NB4 (cell line): Measurements from ENCODE around the gene E2F6.

Experiments used
- DNase-seq: peaks from one replicate; pipeline ENCODE4 v3.0.0; 2010; ENCODE audit warnings: low read depth
- H3K4me3 ChIP-seq: one replicate; pipeline ENCODE4 v1.5.1; 2011; ENCODE audit warnings: mild to moderate bottlenecking, low read depth, low read length, moderate library complexity
- CTCF ChIP-seq: IDR thresholded peaks from one replicate; pipeline ENCODE4 v1.5.1; 2012; ENCODE audit warnings: low read depth, low read length
- MAX ChIP-seq: IDR thresholded peaks from 2 replicates; pipeline ENCODE4 v1.6.1; 2011; ENCODE audit warnings: low read depth, low read length
- MYC ChIP-seq: IDR thresholded peaks from 2 replicates; pipeline ENCODE4 v1.6.1; 2011; ENCODE audit warnings: low read depth, low read length
- POLR2A ChIP-seq: IDR thresholded peaks from 2 replicates; pipeline ENCODE4 v1.6.1; 2011; ENCODE audit warnings: mild to moderate bottlenecking; ENCODE audit not compliant: insufficient read length; ENCODE audit errors: extremely low read depth

E2F6 gene

GRCh38 chr2:11458753-11459152, 7.2 kb downstream of the E2F6 start:
- DNase-seq: no peak
- no peak overlapping the region for H3K4me3 ChIP-seq
- TF ChIP-seq POLR2A (no peak), MYC (no peak), CTCF (no peak), MAX (no peak)

- no peak overlapping the region for H3K4me3 ChIP-seq
- no peak for DNase-seq
- no peak for TF ChIP-seq MYC
- no peak for TF ChIP-seq CTCF
- TF ChIP-seq POLR2A: no peak
- no peak for TF ChIP-seq MAX
Measured at GRCh38 chr2:11457935-11458334, 8.0 kb downstream of the E2F6 start.

GRCh38 chr2:11456251-11456650, 9.7 kb downstream of the E2F6 start:
- no peak overlapping the region for H3K4me3 ChIP-seq
- no peak for TF ChIP-seq POLR2A
- no peak for TF ChIP-seq MAX
- no peak for TF ChIP-seq CTCF
- TF ChIP-seq MYC: no peak
- DNase-seq: peak; percentile 67

GRCh38 chr2:11454824-11455223, 11.1 kb downstream of the E2F6 start:
- H3K4me3 ChIP-seq: no peak overlapping the region
- TF ChIP-seq POLR2A (no peak), MYC (no peak), CTCF (no peak), MAX (no peak)
- DNase-seq: no peak

- H3K4me3 ChIP-seq: no peak overlapping the region
- DNase-seq: no peak
- TF ChIP-seq POLR2A (no peak), MAX (no peak), CTCF (no peak), MYC (no peak)
Measured at GRCh38 chr2:11450791-11451190, 15.2 kb downstream of the E2F6 start.
